Measurements from ENCODE around the gene ENDOV.

The ENDOV gene

DNA sequence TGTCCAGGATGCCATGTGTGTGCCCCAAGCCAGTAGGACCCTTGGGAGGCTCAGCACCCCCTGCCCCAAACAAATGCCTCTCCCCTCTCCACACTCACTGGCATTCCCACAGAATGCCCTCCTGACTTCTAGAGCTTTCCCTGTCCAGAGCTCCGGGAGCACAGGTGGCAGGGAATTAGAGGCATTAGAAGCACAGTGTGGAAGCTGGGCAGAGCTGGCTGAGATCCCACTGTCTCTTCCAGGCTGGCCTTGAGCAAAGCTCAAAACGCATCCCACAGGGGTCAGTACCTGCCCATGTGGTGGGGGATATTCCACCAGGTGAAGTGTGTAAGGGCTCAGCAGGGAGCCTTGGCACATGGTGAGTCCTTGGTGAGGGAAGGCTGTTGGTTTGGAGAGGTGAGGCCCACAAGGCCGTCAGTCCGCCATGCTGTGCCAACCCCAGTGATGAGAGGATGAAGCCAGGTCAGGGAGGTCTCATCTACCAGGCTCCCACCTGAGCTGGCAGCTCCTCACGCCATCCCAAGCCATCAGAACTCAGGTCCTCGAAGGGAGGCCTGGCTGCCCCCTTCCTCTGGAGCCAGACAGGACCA is 18.1 kb downstream of the ENDOV start:
- Histone ChIP-seq H3K79me2 (ENCODE audit: control insufficient read depth, insufficient read depth, low read length, unreplicated experiment) (no peaks in the 10 kb centered on the region), H3K27ac (ENCODE audit: low read depth, low read length) (no peak overlapping the region), H3K36me3 (ENCODE audit: insufficient read depth, low read length) (no peaks in the 10 kb centered on the region), H3K27me3 (ENCODE audit: insufficient read depth, low read length) (no peaks in the 10 kb centered on the region), H3K4me1 (ENCODE audit: control insufficient read depth, insufficient read depth, low read length, unreplicated experiment) (no peaks in the 10 kb centered on the region), H2AFZ (ENCODE audit: low read length, unreplicated experiment) (no peak overlapping the region), H3K4me3 (ENCODE audit: low read depth, low read length) (no peak overlapping the region)

DNA sequence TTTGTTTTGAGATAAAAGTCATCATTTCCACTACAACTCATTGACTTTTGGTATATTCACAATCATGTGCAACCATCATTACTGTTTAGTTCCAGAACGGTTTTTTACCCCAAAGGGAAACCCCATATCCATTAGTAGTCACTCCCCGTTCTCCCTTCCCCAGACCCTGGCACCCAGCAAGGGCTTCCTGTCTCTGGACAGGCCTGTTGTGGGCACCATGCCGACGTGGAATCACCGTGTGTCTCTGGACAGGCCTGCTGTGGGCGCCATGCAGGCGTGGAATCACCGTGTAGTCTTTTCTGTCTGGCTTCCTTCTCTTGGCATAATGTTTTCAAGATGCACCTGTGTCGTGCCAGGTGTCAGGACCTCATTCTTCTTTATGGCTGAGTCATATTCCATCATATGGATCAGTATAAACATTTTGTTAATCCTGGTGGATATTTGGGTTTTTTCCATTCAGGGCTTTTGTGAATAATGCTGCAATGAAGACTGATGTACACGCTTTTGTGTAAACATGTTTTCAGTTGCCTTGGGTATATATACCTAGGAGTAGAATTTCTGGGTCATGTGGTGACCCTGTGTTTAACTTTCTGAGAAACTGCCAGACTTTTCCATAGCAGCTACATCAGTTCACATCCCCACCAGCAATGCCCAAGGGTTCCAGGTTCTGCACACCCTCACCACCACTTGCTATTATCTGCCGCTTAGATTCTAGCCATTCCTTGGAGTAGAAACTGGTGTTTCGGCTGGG is 19.1 kb downstream of the ENDOV start:
- Histone ChIP-seq H2AFZ (ENCODE audit: low read length, unreplicated experiment) (no peak overlapping the region), H3K4me3 (ENCODE audit: low read depth, low read length) (no peak overlapping the region), H3K27ac (ENCODE audit: low read depth, low read length) (no peak overlapping the region), H3K36me3 (ENCODE audit: insufficient read depth, low read length) (no peaks in the 10 kb centered on the region), H3K79me2 (ENCODE audit: control insufficient read depth, insufficient read depth, low read length, unreplicated experiment) (no peaks in the 10 kb centered on the region), H3K4me1 (ENCODE audit: control insufficient read depth, insufficient read depth, low read length, unreplicated experiment) (no peaks in the 10 kb centered on the region), H3K27me3 (ENCODE audit: insufficient read depth, low read length) (no peaks in the 10 kb centered on the region)

GRCh38 chr17:80437532-80437931 is 22.6 kb downstream of the ENDOV start:
- H3K4me1 ChIP-seq (ENCODE audit: control insufficient read depth, insufficient read depth, low read length, unreplicated experiment): no peaks in the 10 kb centered on the region
- H3K4me3 ChIP-seq (ENCODE audit: low read depth, low read length): no peak overlapping the region
- no peak overlapping the region for H3K27ac ChIP-seq (ENCODE audit: low read depth, low read length)
- no peaks in the 10 kb centered on the region for H3K79me2 ChIP-seq (ENCODE audit: control insufficient read depth, insufficient read depth, low read length, unreplicated experiment)
- no peaks in the 10 kb centered on the region for H3K27me3 ChIP-seq (ENCODE audit: insufficient read depth, low read length)
- H2AFZ ChIP-seq (ENCODE audit: low read length, unreplicated experiment): no peak overlapping the region
- no peaks in the 10 kb centered on the region for H3K36me3 ChIP-seq (ENCODE audit: insufficient read depth, low read length)

DNA sequence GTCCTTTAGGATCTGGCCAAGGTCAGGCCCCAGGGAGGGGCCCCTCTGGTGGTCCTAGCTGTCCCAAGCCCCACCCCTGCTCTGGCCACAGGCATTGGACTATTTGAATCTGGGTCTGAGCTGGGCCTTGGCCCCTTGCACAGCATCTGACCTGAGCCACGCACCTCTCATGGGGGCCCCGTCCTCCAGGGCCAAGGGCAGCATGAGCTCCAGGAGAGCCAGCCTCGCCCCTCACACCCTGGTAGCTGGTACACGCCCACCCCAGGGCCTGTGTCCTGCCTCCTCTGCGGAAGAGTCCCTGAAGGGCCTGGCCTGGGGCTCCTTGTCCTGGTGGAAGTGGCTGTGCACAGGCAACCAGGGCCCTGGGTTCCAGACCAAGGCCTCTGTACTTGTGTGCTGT is 23.8 kb downstream of the ENDOV start:
- Histone ChIP-seq H3K36me3 (ENCODE audit: insufficient read depth, low read length) (no peaks in the 10 kb centered on the region), H3K4me1 (ENCODE audit: control insufficient read depth, insufficient read depth, low read length, unreplicated experiment) (no peaks in the 10 kb centered on the region), H3K79me2 (ENCODE audit: control insufficient read depth, insufficient read depth, low read length, unreplicated experiment) (no peaks in the 10 kb centered on the region), H3K4me3 (ENCODE audit: low read depth, low read length) (no peak overlapping the region), H3K27me3 (ENCODE audit: insufficient read depth, low read length) (no peaks in the 10 kb centered on the region), H3K27ac (ENCODE audit: low read depth, low read length) (no peak overlapping the region), H2AFZ (ENCODE audit: low read length, unreplicated experiment) (no peak overlapping the region)

DNA sequence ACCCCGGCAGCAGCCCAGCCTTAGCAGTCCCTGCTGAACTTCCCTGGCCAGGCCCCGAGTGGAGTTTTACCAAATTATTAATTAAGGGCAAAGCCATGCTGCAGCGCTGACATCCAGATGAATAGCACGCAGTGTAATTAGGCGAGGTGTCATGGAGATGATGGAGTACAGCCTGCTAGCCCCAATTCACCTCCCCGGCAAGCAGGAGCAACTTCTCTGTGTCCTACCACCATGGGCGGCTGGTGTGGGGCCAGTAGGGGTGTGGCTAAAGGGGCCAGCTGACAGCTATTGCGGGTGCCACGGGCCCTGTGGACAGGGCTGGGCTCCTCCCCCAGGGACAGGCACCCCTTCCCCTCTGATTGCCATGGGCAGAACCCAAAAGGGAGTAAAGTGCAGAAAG is 24.5 kb downstream of the ENDOV start:
- H2AFZ ChIP-seq (ENCODE audit: low read length, unreplicated experiment): no peak overlapping the region
- H3K36me3 ChIP-seq (ENCODE audit: insufficient read depth, low read length): no peaks in the 10 kb centered on the region
- no peaks in the 10 kb centered on the region for H3K4me1 ChIP-seq (ENCODE audit: control insufficient read depth, insufficient read depth, low read length, unreplicated experiment)
- H3K27me3 ChIP-seq (ENCODE audit: insufficient read depth, low read length): no peaks in the 10 kb centered on the region
- no peak overlapping the region for H3K27ac ChIP-seq (ENCODE audit: low read depth, low read length)
- H3K4me3 ChIP-seq (ENCODE audit: low read depth, low read length): no peak overlapping the region
- no peaks in the 10 kb centered on the region for H3K79me2 ChIP-seq (ENCODE audit: control insufficient read depth, insufficient read depth, low read length, unreplicated experiment)

DNA sequence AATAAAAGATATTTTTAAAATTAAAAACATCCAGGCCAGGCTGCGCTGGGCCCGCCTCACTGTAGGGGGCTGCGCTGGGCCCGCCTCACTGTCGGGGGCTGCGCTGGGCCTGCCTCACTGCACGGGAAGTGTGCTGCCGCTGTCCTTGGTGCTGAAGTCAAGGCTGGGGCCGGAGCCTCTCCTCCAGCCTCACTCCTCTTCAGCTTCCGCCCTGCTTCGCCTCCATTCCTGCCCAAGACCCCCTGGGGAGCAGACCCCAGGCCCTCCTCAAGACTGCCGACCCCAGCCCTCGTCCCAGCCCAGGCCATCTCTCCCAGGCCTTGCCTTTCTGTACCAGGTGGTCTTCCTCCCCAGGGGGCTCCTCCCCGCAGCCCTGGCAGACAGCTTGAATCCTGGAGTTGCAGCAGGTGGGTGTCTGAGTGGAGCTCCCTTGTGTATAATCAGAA is 26.2 kb downstream of the ENDOV start:
- Histone ChIP-seq H3K4me3 (ENCODE audit: low read depth, low read length) (no peak overlapping the region), H3K79me2 (ENCODE audit: control insufficient read depth, insufficient read depth, low read length, unreplicated experiment) (no peaks in the 10 kb centered on the region), H3K36me3 (ENCODE audit: insufficient read depth, low read length) (no peaks in the 10 kb centered on the region), H3K27me3 (ENCODE audit: insufficient read depth, low read length) (no peaks in the 10 kb centered on the region), H2AFZ (ENCODE audit: low read length, unreplicated experiment) (no peak overlapping the region), H3K27ac (ENCODE audit: low read depth, low read length) (no peak overlapping the region), H3K4me1 (ENCODE audit: control insufficient read depth, insufficient read depth, low read length, unreplicated experiment) (no peaks in the 10 kb centered on the region)

- H3K4me3 ChIP-seq (ENCODE audit: low read depth, low read length): no peak overlapping the region
- H3K79me2 ChIP-seq (ENCODE audit: control insufficient read depth, insufficient read depth, low read length, unreplicated experiment): no peaks in the 10 kb centered on the region
- no peaks in the 10 kb centered on the region for H3K4me1 ChIP-seq (ENCODE audit: control insufficient read depth, insufficient read depth, low read length, unreplicated experiment)
- H3K27me3 ChIP-seq (ENCODE audit: insufficient read depth, low read length): no peaks in the 10 kb centered on the region
- H2AFZ ChIP-seq (ENCODE audit: low read length, unreplicated experiment): no peak overlapping the region
- H3K36me3 ChIP-seq (ENCODE audit: insufficient read depth, low read length): no peaks in the 10 kb centered on the region
- no peak overlapping the region for H3K27ac ChIP-seq (ENCODE audit: low read depth, low read length)
These were observed 26.8 kb downstream of the ENDOV start for GRCh38 chr17:80441598-80442322.

DNA sequence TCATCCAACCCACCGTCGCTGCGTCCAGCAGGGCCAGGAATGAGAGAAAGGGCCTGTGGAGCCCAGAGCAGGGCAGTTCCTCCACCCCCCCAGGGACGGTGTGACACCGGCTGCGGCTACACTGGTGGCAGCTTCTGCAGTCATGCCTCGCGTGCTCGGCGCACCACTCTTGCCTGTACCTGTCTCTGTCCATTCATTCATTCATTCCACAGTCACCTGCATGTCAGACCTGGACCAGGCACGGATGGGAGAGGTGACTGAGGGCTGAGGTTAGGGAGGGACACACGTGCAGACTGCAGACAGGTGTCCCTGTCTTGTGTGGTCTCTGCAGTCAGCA is 27.3 kb downstream of the ENDOV start:
- Histone ChIP-seq H2AFZ (ENCODE audit: low read length, unreplicated experiment) (no peak overlapping the region), H3K27me3 (ENCODE audit: insufficient read depth, low read length) (no peaks in the 10 kb centered on the region), H3K4me3 (ENCODE audit: low read depth, low read length) (no peak overlapping the region), H3K27ac (ENCODE audit: low read depth, low read length) (no peak overlapping the region), H3K79me2 (ENCODE audit: control insufficient read depth, insufficient read depth, low read length, unreplicated experiment) (no peaks in the 10 kb centered on the region), H3K4me1 (ENCODE audit: control insufficient read depth, insufficient read depth, low read length, unreplicated experiment) (no peaks in the 10 kb centered on the region), H3K36me3 (ENCODE audit: insufficient read depth, low read length) (no peaks in the 10 kb centered on the region)

- Histone ChIP-seq H3K4me3 (ENCODE audit: low read depth, low read length) (no peak overlapping the region), H3K79me2 (ENCODE audit: control insufficient read depth, insufficient read depth, low read length, unreplicated experiment) (no peaks in the 10 kb centered on the region), H2AFZ (ENCODE audit: low read length, unreplicated experiment) (no peak overlapping the region)
These were observed 27.8 kb downstream of the ENDOV start for GRCh38 chr17:80442764-80443163.

DNA sequence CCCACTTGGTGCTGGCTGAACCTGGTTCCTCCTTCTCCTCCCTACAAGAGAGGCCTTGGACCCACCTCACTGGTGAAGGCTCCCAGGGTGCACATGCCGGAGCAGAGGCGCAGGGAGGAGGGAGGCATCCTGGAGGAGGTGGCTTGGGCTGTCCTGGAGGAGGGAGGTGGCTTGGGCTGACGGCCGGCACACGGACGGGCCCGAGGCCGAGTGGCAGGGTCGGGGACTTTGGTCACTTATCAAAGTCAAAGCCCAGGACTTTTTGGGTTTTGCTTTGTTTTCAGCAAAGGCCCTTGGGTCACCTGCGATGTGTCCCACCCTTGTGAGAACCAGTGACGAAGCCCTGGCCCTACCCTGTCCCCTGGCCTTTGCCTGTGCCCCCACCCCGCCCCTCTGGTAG is 28.5 kb downstream of the ENDOV start:
- H3K79me2 ChIP-seq (ENCODE audit: control insufficient read depth, insufficient read depth, low read length, unreplicated experiment): no peaks in the 10 kb centered on the region
- no peak overlapping the region for H2AFZ ChIP-seq (ENCODE audit: low read length, unreplicated experiment)
- H3K27me3 ChIP-seq (ENCODE audit: insufficient read depth, low read length): no peaks in the 10 kb centered on the region
- H3K27ac ChIP-seq (ENCODE audit: low read depth, low read length): no peak overlapping the region
- no peak overlapping the region for H3K4me3 ChIP-seq (ENCODE audit: low read depth, low read length)
- no peaks in the 10 kb centered on the region for H3K36me3 ChIP-seq (ENCODE audit: insufficient read depth, low read length)
- H3K4me1 ChIP-seq (ENCODE audit: control insufficient read depth, insufficient read depth, low read length, unreplicated experiment): no peaks in the 10 kb centered on the region

More at GRCh38 chr17:80442764-80443163, 27.8 kb downstream of the ENDOV start:
- Histone ChIP-seq H3K4me1 (ENCODE audit: control insufficient read depth, insufficient read depth, low read length, unreplicated experiment) (no peaks in the 10 kb centered on the region), H3K27ac (ENCODE audit: low read depth, low read length) (no peak overlapping the region), H3K36me3 (ENCODE audit: insufficient read depth, low read length) (no peaks in the 10 kb centered on the region), H3K27me3 (ENCODE audit: insufficient read depth, low read length) (no peaks in the 10 kb centered on the region)
